Measurements from ENCODE around the gene MPPED2. TPM values are rescaled to one million over a fixed set of nuclear protein-coding genes. Genes with fewer than 3 reads are reported as not detected.

The MPPED2 gene
- total and polyA plus RNA-seq, 2 donors (not counting 3 experiments of a cell fraction or from before 2014, with no cell fraction given) = not detected

GRCh38 chr11:30501744-30502143 is 84.4 kb downstream of the MPPED2 start:
- Histone ChIP-seq H4K20me1 (replicated peaks; ENCODE audit: control insufficient read depth, extremely low read depth, insufficient read depth, low read length) (no peaks in the 10 kb centered on the region), H3K4me2 (ENCODE audit: insufficient read depth, low read length) (no peak overlapping the region), H3K9me3 (replicated peaks; ENCODE audit: control insufficient read depth, insufficient read depth, low read length) (no peaks in the 10 kb centered on the region), H3K9me1 (replicated peaks; ENCODE audit: control insufficient read depth, extremely low read depth, insufficient read depth, low read length) (no peaks in the 10 kb centered on the region), H3K9ac (replicated peaks; ENCODE audit: extremely low read depth, insufficient read depth, low read length) (no peak overlapping the region), H3K4me1 (ENCODE audit: control insufficient read depth, extremely low read depth, insufficient read depth, low read length) (no peaks in the 10 kb centered on the region), H3K27me3 (ENCODE audit: control insufficient read depth in 2 of 2, insufficient read depth in 2 of 2, low read length in 2 of 2) (no peaks in the 10 kb centered on the region), H3K36me3 (ENCODE audit: control insufficient read depth in 2 of 2, extremely low read depth in 1 of 2, insufficient read depth in 2 of 2, low read length in 2 of 2) (no peaks in the 10 kb centered on the region), H3K27ac (ENCODE audit: insufficient read depth, low read depth, low read length) (no peak overlapping the region), H2AFZ (ENCODE audit: low read depth, low read length) (no peak overlapping the region), H3K4me3 (replicated peaks in 1 of 3; ENCODE audit: insufficient read depth in 1 of 3, low read depth in 1 of 3, low read length in 3 of 3) (no peak overlapping the region), H3K79me2 (ENCODE audit: control insufficient read depth, insufficient read depth, low read length) (no peaks in the 10 kb centered on the region)
- CTCF ChIA-PET = no interaction called here
- TF ChIP-seq JUN (IDR thresholded peaks at IDR 0.05; ENCODE audit: borderline replicate concordance, insufficient read depth, insufficient read length, low read depth) (no peak), FOS (IDR thresholded peaks at IDR 0.05; ENCODE audit: borderline replicate concordance, insufficient read depth, low read length) (no peak), POLR2AphosphoS5 (IDR thresholded peaks at IDR 0.05; ENCODE audit: insufficient read depth, low read depth, low read length) (no peak), MYC (IDR thresholded peaks at IDR 0.05; ENCODE audit: low read depth, low read length) (no peak)
- DNase-seq (ENCODE audit: low read depth, low spot score) (no peak), FAIRE-seq (no peak)
- no TSS peak for BruUV-seq (replicated peaks)
- intact Hi-C loops (cut with micrococcal nuclease) = no loop called here
- dilution Hi-C loops (cut with MboI; ENCODE audit: extremely low pct_ligation_motif_present, low sequenced_read_pairs) = no loop called here
- POLR2A ChIA-PET = no interaction called here

GRCh38 chr11:30499940-30500339 is 86.2 kb downstream of the MPPED2 start:
- Histone ChIP-seq H2AFZ (ENCODE audit: low read depth, low read length) (no peak overlapping the region), H3K9me3 (replicated peaks; ENCODE audit: control insufficient read depth, insufficient read depth, low read length) (no peaks in the 10 kb centered on the region), H3K79me2 (ENCODE audit: control insufficient read depth, insufficient read depth, low read length) (no peaks in the 10 kb centered on the region), H3K4me2 (ENCODE audit: insufficient read depth, low read length) (no peak overlapping the region), H3K4me3 (replicated peaks in 1 of 3; ENCODE audit: insufficient read depth in 1 of 3, low read depth in 1 of 3, low read length in 3 of 3) (no peak overlapping the region), H3K27me3 (ENCODE audit: control insufficient read depth in 2 of 2, insufficient read depth in 2 of 2, low read length in 2 of 2) (no peaks in the 10 kb centered on the region), H3K36me3 (ENCODE audit: control insufficient read depth in 2 of 2, extremely low read depth in 1 of 2, insufficient read depth in 2 of 2, low read length in 2 of 2) (no peaks in the 10 kb centered on the region), H3K9me1 (replicated peaks; ENCODE audit: control insufficient read depth, extremely low read depth, insufficient read depth, low read length) (no peaks in the 10 kb centered on the region), H3K9ac (replicated peaks; ENCODE audit: extremely low read depth, insufficient read depth, low read length) (no peak overlapping the region), H4K20me1 (replicated peaks; ENCODE audit: control insufficient read depth, extremely low read depth, insufficient read depth, low read length) (no peaks in the 10 kb centered on the region), H3K27ac (ENCODE audit: insufficient read depth, low read depth, low read length) (no peak overlapping the region), H3K4me1 (ENCODE audit: control insufficient read depth, extremely low read depth, insufficient read depth, low read length) (no peaks in the 10 kb centered on the region)
- BruUV-seq (replicated peaks) = no TSS peak
- TF ChIP-seq JUN (IDR thresholded peaks at IDR 0.05; ENCODE audit: borderline replicate concordance, insufficient read depth, insufficient read length, low read depth) (no peak), CTCF (IDR thresholded peaks at IDR 0.05; ENCODE audit: extremely low read depth in 1 of 2, insufficient read depth in 1 of 2, low read depth in 1 of 2, low read length in 2 of 2) (no peak), EZH2 (IDR thresholded peaks at IDR 0.05; ENCODE audit: borderline replicate concordance, low read depth, low read length, severe bottlenecking) (no peak), MYC (IDR thresholded peaks at IDR 0.05; ENCODE audit: low read depth, low read length) (no peak), GATA2 (IDR thresholded peaks at IDR 0.05; ENCODE audit: insufficient read depth, insufficient read length, low read depth, low read length) (no peak), FOS (IDR thresholded peaks at IDR 0.05; ENCODE audit: borderline replicate concordance, insufficient read depth, low read length) (no peak), POLR2AphosphoS5 (IDR thresholded peaks at IDR 0.05; ENCODE audit: insufficient read depth, low read depth, low read length) (no peak), POLR2A (IDR thresholded peaks at IDR 0.05; ENCODE audit: low read depth, low read length) (no peak), MAX (IDR thresholded peaks at IDR 0.05; ENCODE audit: insufficient read depth, insufficient read length) (no peak)
- no peak for DNase-seq (ENCODE audit: low read depth, low spot score)
- ChIA-PET POLR2A (no interaction called here), CTCF (no interaction called here)
- dilution Hi-C loops (cut with MboI; ENCODE audit: extremely low pct_ligation_motif_present, low sequenced_read_pairs) (no loop called here), intact Hi-C loops (cut with micrococcal nuclease) (no loop called here)
- no peak for FAIRE-seq
